ENCODE results near the gene SLC66A2.

DNA sequence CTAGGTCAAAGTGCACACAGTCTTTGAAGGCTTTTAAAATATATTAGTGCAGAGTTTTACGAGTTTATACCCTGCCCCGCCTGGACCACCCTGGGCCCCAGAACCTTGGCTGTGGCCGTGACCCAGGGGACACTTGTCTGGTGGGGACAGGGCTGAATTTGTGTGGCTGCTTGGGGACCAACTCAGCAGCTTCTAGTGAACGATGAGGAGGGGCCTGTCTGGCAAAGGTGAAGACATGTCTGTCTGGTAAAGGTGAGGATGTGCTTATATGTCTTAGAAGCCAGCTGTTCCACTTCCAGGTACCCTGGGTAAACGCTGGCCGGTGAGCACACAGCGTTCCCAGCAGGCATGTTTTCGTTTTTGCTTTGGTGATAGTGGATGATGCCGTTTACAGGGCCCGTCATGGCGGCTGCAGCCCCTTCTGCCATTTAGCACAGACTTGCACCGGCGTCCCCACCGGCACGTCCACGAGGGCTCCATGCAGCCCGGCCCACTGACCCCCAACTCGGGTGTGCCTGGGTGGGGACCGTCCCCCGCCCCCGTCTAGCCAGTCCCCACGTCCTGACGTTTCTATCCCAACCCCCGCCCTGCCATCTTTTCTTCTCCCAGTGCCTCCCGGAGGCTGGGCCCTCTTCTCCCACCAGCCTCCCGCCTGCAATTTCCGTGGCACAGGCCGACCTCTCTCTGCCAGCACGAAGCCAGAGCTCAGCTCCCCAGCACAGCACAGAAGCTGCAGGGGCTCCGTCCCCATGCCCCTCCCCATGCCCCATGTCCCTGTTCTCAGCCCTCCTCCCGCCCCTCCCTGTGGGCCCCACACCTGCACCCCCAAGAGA is 67.8 kb downstream of the SLC66A2 start:
- TF ChIP-seq POLR2A (IDR thresholded peaks at IDR 0.05), result no peak
- TF ChIP-seq, protein P1, sequence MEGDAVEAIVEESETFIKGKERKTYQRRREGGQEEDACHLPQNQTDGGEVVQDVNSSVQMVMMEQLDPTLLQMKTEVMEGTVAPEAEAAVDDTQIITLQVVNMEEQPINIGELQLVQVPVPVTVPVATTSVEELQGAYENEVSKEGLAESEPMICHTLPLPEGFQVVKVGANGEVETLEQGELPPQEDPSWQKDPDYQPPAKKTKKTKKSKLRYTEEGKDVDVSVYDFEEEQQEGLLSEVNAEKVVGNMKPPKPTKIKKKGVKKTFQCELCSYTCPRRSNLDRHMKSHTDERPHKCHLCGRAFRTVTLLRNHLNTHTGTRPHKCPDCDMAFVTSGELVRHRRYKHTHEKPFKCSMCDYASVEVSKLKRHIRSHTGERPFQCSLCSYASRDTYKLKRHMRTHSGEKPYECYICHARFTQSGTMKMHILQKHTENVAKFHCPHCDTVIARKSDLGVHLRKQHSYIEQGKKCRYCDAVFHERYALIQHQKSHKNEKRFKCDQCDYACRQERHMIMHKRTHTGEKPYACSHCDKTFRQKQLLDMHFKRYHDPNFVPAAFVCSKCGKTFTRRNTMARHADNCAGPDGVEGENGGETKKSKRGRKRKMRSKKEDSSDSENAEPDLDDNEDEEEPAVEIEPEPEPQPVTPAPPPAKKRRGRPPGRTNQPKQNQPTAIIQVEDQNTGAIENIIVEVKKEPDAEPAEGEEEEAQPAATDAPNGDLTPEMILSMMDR (IDR thresholded peaks at IDR 0.05), result no peak
- TF ChIP-seq POLR2AphosphoS5 (IDR thresholded peaks at IDR 0.05), result no peak

All from sigmoid colon (tissue), 4 donors.